ENCODE measurements around the gene TNFRSF12A.
A peak's percentile ranks its signal among the peaks of the same experiment; 100 is the strongest.
"Not testable (repeated sequence)": the region's sequence is repeated elsewhere in the genome, so short reads cannot be mapped to it uniquely, and the experiment has no call there.

Gene TNFRSF12A

DNA sequence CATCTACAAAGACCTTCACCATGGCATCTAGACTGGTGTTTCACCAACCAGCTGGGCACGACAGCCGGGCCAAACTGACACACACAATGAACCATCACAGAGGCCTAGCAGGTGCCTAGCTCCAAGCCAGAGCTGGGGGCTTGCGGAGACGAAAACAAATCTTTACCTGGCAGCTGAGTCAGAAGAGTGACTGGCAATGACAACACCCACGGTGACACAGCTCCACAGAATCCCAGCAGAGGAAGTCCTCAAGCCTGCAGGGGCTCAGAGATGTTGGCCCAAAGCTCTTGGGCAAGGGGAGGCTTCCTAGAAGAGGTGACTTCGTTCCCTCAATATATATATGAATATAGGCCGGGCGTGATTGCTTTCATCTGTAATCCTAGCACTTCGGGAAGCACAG, 31.3 kb downstream of the TNFRSF12A start:
- no peak for DNase-seq

DNA sequence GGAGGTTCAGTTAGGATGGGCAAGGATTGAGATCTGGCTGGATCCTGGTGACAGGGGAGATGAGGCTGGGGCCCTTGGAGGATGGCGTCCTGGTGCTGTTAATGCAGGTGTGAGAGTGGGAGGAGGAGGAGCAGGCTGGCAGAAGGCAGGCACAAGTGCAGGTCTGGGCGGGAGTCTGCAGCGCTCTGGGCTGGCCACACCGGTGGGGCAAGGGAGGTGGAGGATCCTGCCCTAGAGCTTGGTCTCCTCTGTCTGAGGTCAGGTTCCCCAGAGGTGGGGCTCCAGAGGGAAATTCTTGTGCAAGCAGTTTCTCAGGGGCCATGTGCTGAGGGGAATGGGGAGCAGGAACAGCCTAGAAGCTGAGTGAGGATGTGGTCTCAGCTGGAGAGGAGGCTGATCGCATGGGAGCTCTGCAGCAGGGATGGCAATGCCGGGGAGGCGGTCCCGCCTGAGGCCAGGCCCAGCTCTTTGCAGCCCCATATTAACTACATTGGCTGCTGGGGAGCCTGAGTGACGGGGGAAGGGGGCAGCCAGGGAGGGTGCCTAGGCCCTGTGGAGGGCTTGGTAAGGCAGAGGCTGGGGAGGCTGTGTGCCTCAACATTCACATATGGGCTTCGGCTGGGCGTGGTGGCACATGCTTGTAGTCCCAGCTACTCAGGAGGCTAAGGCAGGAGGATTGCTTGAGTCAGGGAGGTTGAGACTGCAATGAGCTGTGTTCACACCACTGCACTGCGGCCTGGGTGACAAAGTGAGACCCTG, 32.6 kb downstream of the TNFRSF12A start:
- not testable (repeated sequence) for DNase-seq

DNA sequence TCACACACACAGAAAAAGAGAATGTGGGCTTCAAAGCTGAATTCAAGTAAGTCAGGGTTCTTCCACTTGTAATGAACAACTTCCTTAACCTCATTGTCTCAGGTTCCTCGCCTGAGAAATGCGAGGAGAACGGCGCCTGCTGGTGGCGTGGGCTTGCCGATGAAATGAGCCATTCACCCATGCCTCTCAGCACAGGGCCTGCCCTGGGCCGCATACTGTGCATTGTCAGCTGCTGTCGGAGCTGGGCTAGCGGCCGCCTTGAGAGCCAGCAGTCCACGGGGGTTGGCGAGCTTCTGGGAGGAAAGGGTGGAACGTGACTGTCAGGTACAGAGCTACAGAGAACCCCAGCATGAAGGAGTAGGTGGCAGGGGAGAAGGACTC, 33.2 kb downstream of the TNFRSF12A start:
- DNase-seq: not testable (repeated sequence)

DNA sequence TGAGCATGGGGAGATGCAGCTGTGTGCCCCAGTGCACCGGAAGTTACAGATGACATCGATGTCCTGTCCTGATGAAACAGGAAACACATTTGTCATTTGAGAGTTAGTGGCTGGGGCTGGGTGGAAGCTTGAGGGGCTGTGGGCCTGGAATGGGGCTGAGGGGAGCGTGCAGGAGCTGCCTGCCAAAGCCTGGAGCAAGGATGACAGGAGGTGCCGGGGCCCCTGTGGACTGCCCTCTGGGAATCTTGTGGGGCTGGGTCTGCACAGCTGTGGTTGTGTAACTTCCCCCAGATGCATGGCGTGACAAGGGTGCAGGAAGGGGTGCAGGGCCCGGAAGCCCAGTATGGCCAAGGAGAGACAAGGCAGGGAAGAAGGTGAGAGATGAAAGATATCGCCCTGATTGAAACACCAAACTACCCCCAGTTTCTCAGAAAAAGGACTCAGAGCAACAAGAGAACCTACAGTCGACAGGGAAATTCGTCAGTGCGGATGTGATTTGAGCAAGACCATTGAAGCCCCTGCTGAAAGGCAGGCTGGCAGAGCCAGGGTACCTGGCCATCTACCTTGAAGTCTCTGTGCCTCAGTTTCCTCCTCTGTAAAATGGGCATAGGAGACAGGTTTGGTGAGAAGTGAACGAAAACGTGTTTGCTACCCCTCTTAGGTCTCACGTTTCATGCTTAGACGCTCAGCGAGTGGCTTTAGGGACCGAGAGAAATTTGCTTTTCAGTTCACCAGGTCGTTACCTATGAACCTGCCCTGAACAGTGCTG, 35.0 kb downstream of the TNFRSF12A start:
- no peak for DNase-seq

DNA sequence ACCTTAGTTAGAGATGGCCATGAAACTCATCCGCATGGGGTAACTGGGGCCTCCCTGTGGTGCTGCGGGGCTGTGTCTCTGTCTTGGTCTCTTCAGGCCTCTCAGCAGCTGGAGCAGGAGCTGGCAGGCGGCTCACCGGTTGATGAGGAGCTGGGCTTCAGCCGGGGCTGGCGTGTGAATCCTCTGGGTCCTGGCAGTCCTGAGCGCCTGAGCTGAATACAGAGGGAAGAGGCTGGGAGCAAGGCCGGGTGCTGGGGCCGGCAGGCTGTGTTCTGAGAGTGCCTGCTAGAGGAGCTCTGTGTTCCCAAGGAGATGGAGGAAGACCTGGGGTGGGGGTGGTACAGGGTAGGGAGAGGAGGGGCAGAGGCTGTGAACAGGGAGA, 35.6 kb downstream of the TNFRSF12A start:
- DNase-seq: not testable (repeated sequence)

DNA sequence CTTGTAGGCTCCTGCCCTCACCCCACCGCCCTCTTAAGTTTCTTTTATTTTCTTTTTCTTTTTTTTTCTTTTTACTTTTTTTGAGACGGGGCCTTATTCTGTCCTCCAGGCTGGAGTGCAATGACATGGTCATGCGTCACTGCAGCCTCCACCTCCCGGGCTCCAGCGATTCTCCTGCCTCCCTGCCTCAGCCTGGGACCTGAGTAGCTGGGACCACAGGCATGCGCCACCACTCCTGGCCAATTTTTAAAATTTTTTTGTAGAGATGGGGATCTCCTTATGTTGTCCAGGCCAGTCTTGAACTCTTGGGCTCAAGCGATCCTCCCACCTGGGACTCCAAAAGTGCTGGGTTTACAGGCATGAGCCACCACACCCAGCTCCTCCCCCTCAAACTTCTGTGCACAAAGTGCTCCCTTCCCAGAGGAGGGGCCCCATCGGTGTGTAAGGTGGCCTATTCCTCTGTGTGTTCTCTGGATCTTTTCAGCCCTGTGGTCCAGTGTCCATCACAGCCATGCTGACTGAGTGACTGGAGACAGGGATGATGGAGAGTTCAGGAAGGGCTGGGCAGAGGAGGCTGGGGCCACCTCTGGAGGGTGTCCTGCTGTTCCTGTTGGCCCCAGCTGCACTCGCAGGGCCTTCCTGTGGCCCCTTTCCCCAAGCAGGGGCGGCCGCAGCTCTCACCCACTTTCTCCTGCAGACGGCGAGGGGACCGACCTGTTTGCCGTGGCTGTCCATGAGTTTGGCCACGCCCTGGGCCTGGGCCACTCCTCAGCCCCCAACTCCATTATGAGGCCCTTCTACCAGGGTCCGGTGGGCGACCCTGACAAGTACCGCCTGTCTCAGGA, 36.4 kb downstream of the TNFRSF12A start:
- DNase-seq: no peak

DNA sequence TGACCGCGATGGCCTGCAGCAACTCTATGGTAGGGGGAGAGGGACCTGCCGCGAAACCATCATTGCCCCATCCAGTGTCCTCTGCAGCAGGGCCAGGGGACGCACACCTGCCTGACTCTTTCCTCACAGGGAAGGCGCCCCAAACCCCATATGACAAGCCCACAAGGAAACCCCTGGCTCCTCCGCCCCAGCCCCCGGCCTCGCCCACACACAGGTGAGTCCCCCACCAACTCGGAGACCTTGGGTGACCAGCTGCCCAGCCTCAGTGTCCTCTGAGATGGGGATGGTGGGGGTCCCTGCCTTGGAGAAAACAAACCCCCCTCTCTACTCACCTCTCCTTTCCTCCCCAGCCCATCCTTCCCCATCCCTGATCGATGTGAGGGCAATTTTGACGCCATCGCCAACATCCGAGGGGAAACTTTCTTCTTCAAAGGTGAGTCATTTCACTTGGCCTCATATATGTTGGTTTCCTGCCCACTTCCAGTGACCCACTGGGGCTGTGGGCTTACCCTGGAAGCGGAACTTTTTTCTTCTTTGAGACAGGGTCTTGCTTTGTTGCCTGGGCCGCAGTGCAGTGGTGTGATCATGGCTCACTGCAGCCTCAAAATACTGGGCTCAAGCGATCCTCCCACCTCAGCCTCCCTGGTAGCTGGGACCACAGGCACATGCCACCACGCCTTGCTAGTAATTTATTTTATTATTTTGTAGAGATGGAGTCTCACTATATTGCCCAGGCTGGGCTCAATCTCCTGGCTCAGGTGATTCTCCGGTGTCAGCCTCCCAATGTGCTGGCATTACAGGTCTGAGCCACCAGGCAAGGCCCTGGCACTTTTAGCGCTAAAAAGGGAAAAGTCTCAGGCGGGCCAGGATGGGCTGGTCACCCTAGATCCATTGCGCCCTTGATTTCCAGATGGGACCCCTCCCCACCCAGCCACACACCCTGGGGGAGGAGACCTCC, 37.3 kb downstream of the TNFRSF12A start:
- no peak for DNase-seq

DNA sequence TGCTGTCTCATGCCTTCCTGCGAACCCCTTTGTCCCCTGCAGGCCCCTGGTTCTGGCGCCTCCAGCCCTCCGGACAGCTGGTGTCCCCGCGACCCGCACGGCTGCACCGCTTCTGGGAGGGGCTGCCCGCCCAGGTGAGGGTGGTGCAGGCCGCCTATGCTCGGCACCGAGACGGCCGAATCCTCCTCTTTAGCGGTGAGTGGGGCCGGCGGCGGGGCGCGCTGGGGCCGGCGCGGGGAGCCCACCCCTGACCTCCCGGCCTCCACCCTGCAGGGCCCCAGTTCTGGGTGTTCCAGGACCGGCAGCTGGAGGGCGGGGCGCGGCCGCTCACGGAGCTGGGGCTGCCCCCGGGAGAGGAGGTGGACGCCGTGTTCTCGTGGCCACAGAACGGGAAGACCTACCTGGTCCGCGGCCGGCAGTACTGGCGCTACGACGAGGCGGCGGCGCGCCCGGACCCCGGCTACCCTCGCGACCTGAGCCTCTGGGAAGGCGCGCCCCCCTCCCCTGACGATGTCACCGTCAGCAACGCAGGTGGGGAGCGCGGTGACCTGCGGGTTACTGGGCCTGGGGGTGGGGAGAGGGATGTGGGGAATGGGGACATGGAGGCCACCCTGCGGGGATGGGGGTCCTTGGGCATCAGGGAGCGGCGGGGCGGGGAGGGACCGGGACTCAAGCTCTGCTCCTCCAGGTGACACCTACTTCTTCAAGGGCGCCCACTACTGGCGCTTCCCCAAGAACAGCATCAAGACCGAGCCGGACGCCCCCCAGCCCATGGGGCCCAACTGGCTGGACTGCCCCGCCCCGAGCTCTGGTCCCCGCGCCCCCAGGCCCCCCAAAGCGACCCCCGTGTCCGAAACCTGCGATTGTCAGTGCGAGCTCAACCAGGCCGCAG, 38.2 kb downstream of the TNFRSF12A start:
- peak in 1 of 2 experiments; percentile 46 for DNase-seq

DNA sequence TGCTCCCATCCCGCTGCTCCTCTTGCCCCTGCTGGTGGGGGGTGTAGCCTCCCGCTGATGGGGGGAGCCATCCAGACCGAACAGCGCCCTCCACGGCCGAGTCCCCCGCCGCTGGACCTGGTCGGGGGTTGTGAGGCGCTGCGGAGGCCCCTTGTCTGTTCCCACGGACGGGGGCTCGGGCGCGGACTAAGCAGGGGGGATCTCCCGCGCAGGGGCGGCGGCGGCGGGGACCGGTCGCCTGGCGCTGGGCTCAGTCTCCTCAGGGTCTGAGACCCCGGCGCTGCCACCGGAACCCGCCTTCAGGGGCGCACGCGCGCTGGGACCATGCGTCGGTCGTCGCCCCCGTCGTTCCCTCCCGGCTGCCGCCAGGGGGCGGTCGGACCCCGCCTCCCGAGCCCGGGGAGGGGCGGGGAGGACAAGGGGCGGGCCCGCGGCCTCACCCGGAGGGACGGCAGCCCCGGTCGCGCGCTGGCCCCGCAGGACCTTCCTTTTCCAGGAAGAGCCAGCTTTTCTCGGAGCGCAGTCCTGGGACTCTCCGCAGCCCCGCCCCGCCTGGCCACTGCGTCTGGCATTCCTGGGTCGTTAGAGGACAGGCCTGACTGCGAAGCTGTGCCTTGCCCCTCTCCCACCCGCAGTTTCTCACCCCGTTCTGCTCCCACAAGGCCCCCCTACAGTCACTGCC, 39.0 kb downstream of the TNFRSF12A start:
- peak; percentile 78 to 80 for DNase-seq

DNA sequence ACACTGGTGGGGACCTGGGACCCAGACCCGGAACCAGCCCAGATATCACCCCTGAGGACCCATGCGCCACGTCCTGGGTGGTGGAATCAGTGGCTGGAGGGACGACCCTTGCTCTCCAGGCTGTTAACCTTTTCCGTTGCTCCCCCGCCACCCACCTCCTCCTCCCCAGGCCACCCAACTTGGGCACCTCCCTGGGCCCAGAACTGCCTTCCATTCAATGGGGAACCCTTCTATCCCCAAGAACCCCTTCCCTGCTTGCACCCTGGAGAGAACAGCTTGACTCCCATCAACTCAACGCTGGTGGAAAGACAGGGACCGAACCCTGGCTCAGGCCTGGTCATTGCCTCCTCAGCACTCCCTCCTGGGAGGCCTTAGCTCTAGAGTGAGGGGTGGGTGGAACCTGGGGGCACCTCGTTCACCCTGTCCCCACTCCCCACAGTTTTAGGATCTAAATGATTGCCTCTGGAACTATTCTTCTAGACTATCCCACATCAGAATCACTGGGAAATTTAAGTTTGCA, 39.6 kb downstream of the TNFRSF12A start:
- DNase-seq: no peak

DNA sequence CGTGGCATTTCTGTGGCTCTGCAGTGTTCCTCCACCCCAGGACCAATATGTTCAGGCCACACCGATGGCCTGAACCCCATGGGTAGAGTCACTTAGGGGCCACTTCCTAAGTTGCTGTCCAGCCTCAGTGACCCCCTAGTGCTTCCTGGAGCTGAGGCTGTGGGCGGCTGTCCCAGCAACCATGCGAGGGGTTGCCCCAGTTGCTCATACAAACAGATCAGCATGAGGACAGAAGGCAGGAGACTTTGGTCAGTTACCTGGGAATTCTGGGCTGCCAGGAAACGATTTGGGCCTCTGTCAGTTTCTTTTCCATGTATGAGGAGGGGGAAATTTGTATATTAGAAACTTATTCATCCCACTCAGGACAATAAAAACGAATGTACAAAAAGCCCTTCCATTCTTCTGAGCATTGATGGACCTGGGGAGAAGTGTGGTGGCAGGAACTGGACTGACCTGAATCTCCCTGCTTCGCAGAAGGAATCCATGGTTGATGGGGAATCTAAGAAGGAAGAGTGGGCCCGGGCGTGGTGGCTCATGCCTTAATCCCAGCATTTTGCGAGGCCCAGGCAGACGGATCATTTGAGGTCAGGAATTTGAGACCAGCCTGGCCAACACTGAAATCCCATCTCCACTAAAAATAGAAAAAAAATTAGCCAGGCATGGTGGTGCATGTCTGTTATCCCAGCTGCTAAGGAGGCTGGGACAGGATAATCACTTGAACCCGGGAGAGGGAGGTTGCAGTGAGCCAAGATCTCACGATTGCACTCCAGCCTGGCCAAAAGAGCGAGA, 40.4 kb downstream of the TNFRSF12A start:
- DNase-seq: no peak

DNA sequence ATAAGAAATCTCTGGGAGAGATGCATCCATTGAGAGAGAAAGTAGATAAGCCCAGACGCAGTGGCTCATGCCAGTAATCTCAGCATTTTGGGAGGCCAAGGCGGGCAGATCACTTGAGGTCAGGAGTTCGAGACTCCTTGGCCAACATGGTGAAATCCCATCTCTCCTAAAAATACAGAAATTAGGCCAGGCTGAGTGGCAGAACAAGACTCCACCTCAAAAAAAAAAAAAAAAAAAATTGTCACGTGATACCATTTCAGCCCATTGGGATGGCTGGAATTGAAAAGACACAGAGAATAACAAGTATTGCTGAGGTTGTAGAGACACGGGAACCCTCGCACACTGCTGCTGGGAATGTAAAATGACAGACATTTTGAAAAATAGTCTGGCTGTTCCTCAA, 42.4 kb downstream of the TNFRSF12A start:
- DNase-seq: no peak

DNA sequence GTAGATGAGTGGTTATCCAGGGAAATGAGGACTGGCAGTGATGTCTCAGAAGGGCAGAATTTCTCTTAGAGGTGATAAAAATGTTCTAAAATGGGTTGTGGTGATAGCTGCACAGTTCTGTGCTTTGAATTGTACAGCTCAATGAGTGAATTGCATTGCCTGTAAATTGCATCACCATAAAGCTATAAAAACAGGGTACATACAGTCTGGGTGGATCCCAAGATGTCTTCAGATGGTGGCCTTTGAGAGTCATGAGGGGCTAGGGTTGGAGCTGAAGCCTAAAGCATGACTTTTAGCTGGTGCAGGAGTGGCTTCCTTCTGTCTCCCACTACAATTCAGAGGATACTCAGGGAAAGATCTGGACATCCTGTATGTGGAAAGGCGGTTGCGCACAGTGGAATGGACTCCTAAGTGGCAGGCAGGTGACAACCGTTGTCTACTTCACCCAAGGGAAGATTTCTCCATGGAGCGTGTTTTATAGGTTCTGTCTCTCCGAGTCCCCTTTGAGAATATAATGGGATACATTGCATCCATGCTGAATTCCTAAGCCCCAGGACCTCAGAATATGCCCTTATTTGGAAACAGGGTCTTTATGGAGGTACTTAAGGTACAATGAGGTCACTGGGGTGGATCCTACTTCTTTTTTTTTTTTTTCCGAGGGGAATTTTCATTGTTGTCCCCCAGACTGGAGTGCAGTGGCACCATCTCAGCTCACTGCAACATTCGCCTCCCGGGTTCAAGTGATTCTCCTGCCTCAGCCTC, 43.6 kb downstream of the TNFRSF12A start:
- no peak for DNase-seq

DNA sequence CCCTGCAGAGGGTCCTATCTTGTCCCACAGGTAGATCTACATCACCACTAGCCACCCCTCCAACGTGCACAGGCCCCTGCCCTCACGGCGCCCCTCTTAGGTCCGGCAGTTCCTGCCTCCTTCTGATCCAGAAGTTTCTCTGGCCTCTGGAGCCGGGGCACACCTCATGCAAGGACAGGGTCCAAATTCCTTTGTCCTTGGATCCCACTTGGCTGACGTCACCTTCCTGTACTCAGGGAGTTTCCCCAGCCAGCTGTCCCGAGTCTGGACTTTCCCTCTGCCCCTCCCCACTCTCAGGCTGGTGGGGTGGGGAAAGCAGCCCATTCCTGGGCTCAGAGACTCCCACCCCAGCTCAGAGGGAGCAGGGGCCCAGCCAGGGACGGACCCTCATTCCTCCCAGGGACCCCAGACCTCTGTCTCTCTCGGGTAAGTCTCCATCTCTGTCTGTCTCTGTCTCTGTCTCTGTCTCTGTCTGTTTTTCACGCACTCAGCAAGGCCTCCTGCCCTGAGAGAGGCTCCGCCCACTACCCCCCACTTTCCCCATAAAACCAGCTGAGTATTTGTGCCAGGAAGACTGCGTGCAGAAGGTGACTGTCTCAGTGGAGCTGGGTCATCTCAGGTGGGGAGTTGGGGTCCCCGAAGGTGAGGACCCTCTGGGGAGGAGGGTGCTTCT, 45.0 kb downstream of the TNFRSF12A start, which contains the start of gene IL32:
TSS of gene IL32 (plus strand) at position 572 of the 673 bp plus-strand sequence. CDS start 172 bp downstream, outside the sequence.
- DNase-seq: peak; percentile 72

DNA sequence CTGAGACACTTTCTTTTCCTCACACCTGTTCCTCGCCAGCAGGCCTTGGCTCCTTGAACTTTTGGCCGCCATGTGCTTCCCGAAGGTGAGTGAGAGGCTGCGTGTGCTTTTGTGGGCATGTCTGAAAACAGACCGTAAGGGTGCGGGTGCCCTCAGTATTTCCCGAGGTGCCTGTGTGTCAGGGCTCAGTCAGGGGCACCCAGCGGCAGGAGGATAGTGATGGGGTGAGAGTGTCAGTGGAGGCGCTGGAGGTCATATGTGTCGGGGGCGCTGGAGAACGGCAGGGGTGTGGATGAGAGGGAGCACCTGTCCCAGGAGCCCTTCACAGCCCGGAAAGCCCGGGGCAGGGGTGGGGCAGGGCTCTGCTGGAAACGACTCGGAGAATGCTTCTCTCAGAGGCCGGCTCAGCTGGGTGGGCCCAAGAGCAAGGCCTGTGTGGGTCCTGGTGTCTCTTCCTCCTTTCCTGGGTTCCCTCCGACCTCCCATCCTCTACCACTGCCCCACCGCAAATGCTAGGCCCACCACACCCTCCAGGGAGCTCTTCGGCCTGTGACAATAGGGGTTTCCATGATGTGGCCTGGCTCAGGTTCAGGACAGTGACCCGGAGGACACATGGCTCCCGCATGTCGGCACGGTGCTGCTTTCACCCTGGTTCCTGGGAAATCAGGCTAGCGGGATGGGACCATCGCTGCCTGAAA, 45.7 kb downstream of the TNFRSF12A start:
- peak in 1 of 2 experiments; percentile 39 for DNase-seq

DNA sequence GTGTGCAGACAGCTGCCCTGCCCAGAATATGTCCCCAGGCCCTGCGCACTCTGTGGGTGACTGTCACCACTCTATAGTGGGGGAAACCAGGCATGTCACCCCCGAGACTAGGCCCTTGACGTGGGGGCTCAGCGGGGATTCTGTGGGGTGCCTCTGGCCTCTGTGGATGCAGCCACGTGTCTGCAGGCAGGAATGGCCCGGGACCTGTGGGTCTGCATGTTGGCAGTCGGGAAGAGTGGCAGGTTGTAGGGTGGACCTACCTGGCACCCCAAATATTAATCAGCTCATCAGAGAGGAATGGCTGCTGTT, 46.2 kb downstream of the TNFRSF12A start:
- no peak for DNase-seq

DNA sequence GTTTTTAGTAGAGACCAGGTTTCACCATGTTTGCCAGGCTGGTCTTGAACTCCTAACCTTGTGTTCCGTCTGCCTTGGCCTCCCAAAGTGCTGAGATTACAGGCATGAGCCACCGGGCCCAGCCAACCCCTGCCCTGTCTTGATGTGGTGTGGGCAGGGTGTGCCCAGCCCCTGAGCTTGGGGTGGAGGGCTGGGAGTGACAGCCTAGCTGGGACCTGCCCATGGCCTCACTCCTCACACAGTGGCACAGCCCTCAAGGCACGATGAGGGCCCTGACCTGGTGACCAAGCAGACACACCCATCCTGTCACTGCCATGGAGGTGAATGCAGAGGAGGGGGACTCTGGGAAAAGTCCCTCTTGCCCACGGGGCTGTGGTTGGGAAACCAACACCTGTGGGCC, 48.3 kb downstream of the TNFRSF12A start:
- no peak for DNase-seq
